SU-DHL-6 (cell line): ENCODE data around the gene PLCL1.

ENCODE experiments used
- H2AFZ ChIP-seq: fragments of 200-600 bp; sonication (generic); 2 replicates; pipeline ENCODE4 v1.6.1; 2014; ENCODE audit warnings: low read depth, mild to moderate bottlenecking, moderate library complexity, mixed read lengths, antibody characterized with exemption, low read length; ENCODE audit not compliant: severe bottlenecking
- H3F3A ChIP-seq: fragments of 200-600 bp; shearing (Covaris generic); 2 replicates; pipeline ENCODE4 v1.6.0; 2016; ENCODE audit warnings: antibody characterized with exemption, mild to moderate bottlenecking; ENCODE audit not compliant: insufficient read depth
- H3K27ac ChIP-seq: fragments of 200-600 bp; sonication (generic); 2 replicates; pipeline ENCODE4 v1.5.1; 2016; ENCODE audit warnings: low read depth, mild to moderate bottlenecking, low read length, moderate library complexity, mixed read lengths
- H3K27me3 ChIP-seq: fragments of 200-600 bp; sonication (generic), shearing (Covaris generic); 2 replicates; pipeline ENCODE4 v1.6.0; 2014; ENCODE audit warnings: mild to moderate bottlenecking, low read length
- H3K36me3 ChIP-seq: fragments of 200-600 bp; sonication (generic); 2 replicates; pipeline ENCODE4 v1.6.1; 2014; ENCODE audit warnings: mild to moderate bottlenecking, low read length, mixed read lengths
- H3K4me2 ChIP-seq: fragments of 300-600, 200-600 bp; shearing (Covaris generic), sonication (generic); 2 replicates; pipeline ENCODE4 v1.6.0; 2014; ENCODE audit warnings: low read length, low read depth, mild to moderate bottlenecking; ENCODE audit not compliant: poor library complexity, severe bottlenecking
- H3K4me3 ChIP-seq: fragments of 200-600 bp; sonication (generic); 2 replicates; pipeline ENCODE4 v1.5.1; 2014; ENCODE audit warnings: antibody characterized with exemption, low read length, mild to moderate bottlenecking, mixed read lengths; ENCODE audit not compliant: insufficient read depth, poor library complexity, severe bottlenecking
- H3K79me2 ChIP-seq: fragments of 200-600 bp; sonication (generic); 2 replicates; pipeline ENCODE4 v1.6.1; 2014; ENCODE audit warnings: mild to moderate bottlenecking, low read length, moderate library complexity; ENCODE audit not compliant: insufficient read depth
- H3K9ac ChIP-seq: fragments of 200-600 bp; sonication (generic); 2 replicates; pipeline ENCODE4 v1.7.0; 2014; ENCODE audit warnings: mild to moderate bottlenecking, low read length
- H3K9me2 ChIP-seq: fragments of 200-600 bp; sonication (generic); replicated peaks from 2 replicates; pipeline ENCODE4 v1.6.1; 2014; ENCODE audit warnings: low read length; ENCODE audit not compliant: insufficient read depth
- H3K9me3 ChIP-seq: fragments of 200-600 bp; sonication (generic); 2 replicates; pipeline ENCODE4 v1.6.1; 2014; ENCODE audit warnings: low read length, mixed read lengths; ENCODE audit not compliant: insufficient read depth
- H4K20me1 ChIP-seq: fragments of 200-600 bp; sonication (generic); 2 replicates; pipeline ENCODE4 v1.6.1; 2014; ENCODE audit warnings: low read depth, mild to moderate bottlenecking, antibody characterized with exemption, low read length, moderate library complexity, mixed read lengths
- CTCF ChIP-seq: fragments of 200-600 bp; sonication (generic); IDR thresholded peaks from one replicate; pipeline ENCODE4 v1.5.1; 2017; ENCODE audit warnings: antibody characterized with exemption, mild to moderate bottlenecking, low read length, moderate library complexity; ENCODE audit not compliant: insufficient read depth, poor library complexity, severe bottlenecking
- EZH2phosphoT487 ChIP-seq: fragments of 200-600 bp; sonication (generic), shearing (Covaris generic); conservative IDR thresholded peaks from 2 replicates; pipeline ENCODE4 v1.6.1; 2018; ENCODE audit warnings: mild to moderate bottlenecking, antibody characterized with exemption, low read length, moderate library complexity, mixed read lengths

PLCL1 gene

DNA sequence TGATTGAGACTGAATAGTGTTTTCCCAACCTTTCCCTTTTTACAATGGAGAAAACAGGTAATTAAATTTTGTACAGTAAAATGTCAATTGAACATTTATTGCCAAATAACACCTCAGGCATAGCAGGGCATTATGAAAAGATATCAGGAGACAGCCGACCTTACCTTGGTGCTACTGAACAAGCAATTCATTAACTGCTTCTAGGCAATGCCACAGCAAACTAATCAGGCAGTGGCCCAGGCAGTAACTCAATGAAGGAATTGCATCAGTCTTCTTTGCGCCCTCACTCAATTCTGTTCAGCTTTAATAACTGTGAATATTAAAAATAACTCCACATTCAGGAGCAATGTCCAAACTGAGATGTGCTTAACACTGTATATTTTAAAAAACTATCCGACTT, 6.1 kb downstream of the PLCL1 start:
- Histone ChIP-seq H3K27me3 (no peaks in the 10 kb centered on the region), H4K20me1 (no peaks in the 10 kb centered on the region), H3F3A (no peaks in the 10 kb centered on the region), H3K9me2 (no peaks in the 10 kb centered on the region), H3K9me3 (no peaks in the 10 kb centered on the region), H3K27ac (no peak overlapping the region), H3K9ac (no peak overlapping the region), H3K79me2 (no peaks in the 10 kb centered on the region), H3K4me3 (no peak overlapping the region), H3K4me2 (no peak overlapping the region), H2AFZ (no peak overlapping the region), H3K36me3 (no peaks in the 10 kb centered on the region)
- TF ChIP-seq CTCF (no peak), EZH2phosphoT487 (no peak)

DNA sequence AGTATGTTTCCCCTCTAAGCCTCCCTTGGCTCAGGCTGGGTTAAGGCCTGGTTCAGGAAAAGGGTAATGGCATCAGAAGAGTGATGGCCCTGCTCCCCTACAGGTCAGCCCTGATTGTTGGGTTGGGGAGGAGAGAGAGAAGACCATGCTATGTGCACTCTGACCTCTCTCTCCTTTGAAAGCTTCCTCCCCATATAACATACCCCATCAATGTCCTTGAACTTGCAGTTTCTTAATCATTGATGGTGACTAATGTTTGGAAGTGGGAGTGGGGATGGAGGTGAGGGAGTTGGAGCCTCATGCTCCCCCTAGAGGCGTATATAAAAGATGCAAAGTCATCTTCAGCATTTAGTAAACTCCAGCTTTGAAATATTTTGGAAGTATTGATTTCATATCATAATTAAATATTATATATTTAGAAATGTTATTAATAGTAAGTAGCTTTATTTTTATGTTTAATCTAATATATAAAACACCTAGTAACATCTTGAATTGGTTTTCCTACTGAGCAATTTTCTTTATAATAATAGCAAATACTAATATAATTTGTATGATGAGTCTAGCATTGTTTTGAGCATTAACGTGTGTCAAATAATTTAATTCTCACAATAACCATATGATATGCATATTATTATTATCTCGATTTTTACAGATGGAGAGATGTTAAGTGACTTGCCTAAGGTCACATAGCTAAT, 8.8 kb downstream of the PLCL1 start:
- no peaks in the 10 kb centered on the region for H3K27me3 ChIP-seq
- TF ChIP-seq EZH2phosphoT487 (no peak), CTCF (peak; percentile 47)
- H3K79me2 ChIP-seq: no peaks in the 10 kb centered on the region
- no peak overlapping the region for H2AFZ ChIP-seq
- H3K9me2 ChIP-seq: no peaks in the 10 kb centered on the region
- H4K20me1 ChIP-seq: no peaks in the 10 kb centered on the region
- H3K36me3 ChIP-seq: no peaks in the 10 kb centered on the region
- no peaks in the 10 kb centered on the region for H3F3A ChIP-seq
- H3K27ac ChIP-seq: no peak overlapping the region
- no peaks in the 10 kb centered on the region for H3K9me3 ChIP-seq
- H3K9ac ChIP-seq: no peak overlapping the region
- H3K4me3 ChIP-seq: no peak overlapping the region
- H3K4me2 ChIP-seq: no peak overlapping the region

GRCh38 chr2:197814526-197814925, 10.1 kb downstream of the PLCL1 start:
- Histone ChIP-seq H3F3A (no peaks in the 10 kb centered on the region), H3K9me3 (no peaks in the 10 kb centered on the region), H3K27ac (no peak overlapping the region), H3K9ac (no peak overlapping the region), H3K36me3 (no peaks in the 10 kb centered on the region), H2AFZ (no peak overlapping the region), H3K79me2 (no peaks in the 10 kb centered on the region), H3K27me3 (no peaks in the 10 kb centered on the region), H4K20me1 (no peaks in the 10 kb centered on the region), H3K9me2 (no peaks in the 10 kb centered on the region), H3K4me3 (no peak overlapping the region), H3K4me2 (no peak overlapping the region)
- TF ChIP-seq CTCF (no peak), EZH2phosphoT487 (no peak)
